H1 (cell line): ENCODE measurements around the gene PRKCD. TPM values are rescaled to one million over a fixed set of nuclear protein-coding genes. Genes with fewer than 3 reads are reported as not detected.
A peak's percentile ranks its signal among the peaks of the same experiment; 100 is the strongest.

Source experiments
- CTCF ChIA-PET: fragments of 300-600 bp; sonication (Branson Sonifier 250); formaldehyde crosslinking; loops from one replicate; lab custom pipeline; 2021; ENCODE audit not compliant: partially characterized antibody; lab: Charles Lee
- POLR2A ChIA-PET: fragments of 300-600 bp; sonication (Branson Sonifier 250); formaldehyde crosslinking; loops from one replicate; lab custom pipeline; 2021; ENCODE audit warnings: inconsistent platforms; ENCODE audit not compliant: partially characterized antibody; lab: Charles Lee
- DNase-seq, 2 experiments: peaks; one replicate each; pipeline versions ENCODE4 v3.0.0 to v3.0.0-alpha.2; 2010 to 2022; ENCODE audit warnings: low spot score in 2 of 2, low read depth in 1 of 2, mixed read lengths in 1 of 2
- FAIRE-seq: peaks from 2 replicates; lab custom pipeline; 2011; peaks lifted over from hg19 to GRCh38; lab: Jason Lieb, UNC
- H2AFZ ChIP-seq: 2 replicates; pipeline ENCODE4 v1.8.1; 2012; ENCODE audit warnings: low read length, inconsistent platforms
- H2AK5ac ChIP-seq: 2 replicates; pipeline ENCODE4 v1.6.1; 2013; ENCODE audit warnings: low read depth, low read length
- H2BK120ac ChIP-seq: replicated peaks from 2 replicates; pipeline ENCODE3; 2013; ENCODE audit warnings: low read depth, low read length, inconsistent platforms
- H2BK12ac ChIP-seq: 2 replicates; pipeline ENCODE4 v1.6.1; 2013; ENCODE audit warnings: low read depth, low read length
- H2BK15ac ChIP-seq: 2 replicates; pipeline ENCODE4 v1.6.1; 2013; ENCODE audit warnings: low read length
- H2BK20ac ChIP-seq: 2 replicates; pipeline ENCODE4 v1.6.1; 2013; ENCODE audit warnings: low read length
- H2BK5ac ChIP-seq: 2 replicates; pipeline ENCODE4 v1.6.1; 2013; ENCODE audit warnings: low read depth, low read length
- H3K14ac ChIP-seq: 2 replicates; pipeline ENCODE4 v1.6.1; 2013; ENCODE audit warnings: inconsistent platforms; ENCODE audit not compliant: insufficient read length
- H3K18ac ChIP-seq: 2 replicates; pipeline ENCODE4 v1.6.1; 2013; ENCODE audit warnings: low read length; ENCODE audit errors: extremely low read depth
- H3K23ac ChIP-seq: 2 replicates; pipeline ENCODE4 v1.6.1; 2013; ENCODE audit warnings: inconsistent platforms; ENCODE audit not compliant: insufficient read length
- H3K23me2 ChIP-seq: 2 replicates; pipeline ENCODE4 v1.6.1; 2013; ENCODE audit warnings: low read depth, low read length
- H3K27ac ChIP-seq: 2 replicates; pipeline ENCODE4 v1.6.1; 2011; ENCODE audit warnings: low read depth, low read length, inconsistent platforms
- H3K27me3 ChIP-seq, 4 experiments: replicated peaks in 1 of 4; 1 replicate in 1 of 4; 2 replicates in 3 of 4; pipeline versions ENCODE4 v1.6.1 to v1.8.1; 2011 to 2013; ENCODE audit warnings: low read length in 3 of 4, mild to moderate bottlenecking in 3 of 4, inconsistent platforms in 2 of 4, mixed read lengths in 2 of 4, moderate library complexity in 1 of 4; ENCODE audit not compliant: control insufficient read depth in 3 of 4, insufficient read depth in 3 of 4; ENCODE audit errors: extremely low read depth in 1 of 4
- H3K36me3 ChIP-seq, 4 experiments: 2 replicates each; pipeline versions ENCODE4 v1.6.1 to v1.8.1; 2011 to 2013; ENCODE audit warnings: mild to moderate bottlenecking in 4 of 4, low read length in 3 of 4, moderate library complexity in 2 of 4, control low read depth in 1 of 4, inconsistent platforms in 1 of 4; ENCODE audit not compliant: insufficient read depth in 4 of 4, control insufficient read depth in 2 of 4
- H3K4ac ChIP-seq: replicated peaks from 2 replicates; pipeline ENCODE3; 2013; ENCODE audit warnings: low read length, low read depth, mixed read lengths, inconsistent platforms; ENCODE audit not compliant: insufficient read length
- H3K4me1 ChIP-seq, 4 experiments: replicated peaks in 1 of 4; 1 replicate in 1 of 4; 2 replicates in 3 of 4; pipeline versions ENCODE4 v1.6.1 to v1.8.1; 2011 to 2013; ENCODE audit warnings: low read length in 3 of 4, inconsistent platforms in 2 of 4, mixed read lengths in 1 of 4; ENCODE audit not compliant: insufficient read depth in 4 of 4, control insufficient read depth in 3 of 4
- H3K4me2 ChIP-seq, 2 experiments: 2 replicates each; pipeline versions ENCODE4 v1.6.1 to v1.8.1; 2011 to 2013; ENCODE audit warnings: low read depth in 2 of 2, low read length in 2 of 2, control low read depth in 1 of 2, inconsistent platforms in 1 of 2, mild to moderate bottlenecking in 1 of 2; ENCODE audit not compliant: insufficient read depth in 1 of 2
- H3K4me3 ChIP-seq, 4 experiments: fragments of 200-600, 300-600 bp in 1 of 4; sonication (generic), shearing (Covaris generic), sonication (Bioruptor Twin) in 1 of 4; 2 replicates each; pipeline versions ENCODE4 v1.5.1 to v1.8.1; 2011 to 2016; ENCODE audit warnings: low read length in 4 of 4, low read depth in 3 of 4, control low read depth in 2 of 4, inconsistent platforms in 2 of 4, mild to moderate bottlenecking in 2 of 4, mixed read lengths in 1 of 4, moderate library complexity in 1 of 4; ENCODE audit not compliant: insufficient read depth in 2 of 4; ENCODE audit errors: extremely low read depth in 1 of 4
- H3K56ac ChIP-seq: replicated peaks from 2 replicates; pipeline ENCODE3; 2013; ENCODE audit warnings: low read depth, mild to moderate bottlenecking, mixed read lengths, low read length, inconsistent platforms; ENCODE audit not compliant: insufficient read length
- H3K79me1 ChIP-seq: 2 replicates; pipeline ENCODE4 v1.6.1; 2013; ENCODE audit warnings: low read depth, low read length, control low read depth
- H3K79me2 ChIP-seq, 2 experiments: 2 replicates each; pipeline versions ENCODE4 v1.6.1 to v1.8.1; 2012 to 2013; ENCODE audit warnings: low read length in 2 of 2, mild to moderate bottlenecking in 2 of 2, inconsistent platforms in 1 of 2; ENCODE audit not compliant: insufficient read depth in 2 of 2, control insufficient read depth in 1 of 2
- H3K9ac ChIP-seq, 4 experiments: replicated peaks in 1 of 4; 1 replicate in 1 of 4; 2 replicates in 3 of 4; pipeline versions ENCODE4 v1.6.1 to v1.8.1; 2011 to 2013; ENCODE audit warnings: low read depth in 3 of 4, low read length in 3 of 4, control low read depth in 2 of 4, mild to moderate bottlenecking in 2 of 4, moderate library complexity in 2 of 4, inconsistent platforms in 1 of 4; ENCODE audit errors: extremely low read depth in 1 of 4
- H3K9me3 ChIP-seq, 2 experiments: 2 replicates each; pipeline versions ENCODE4 v1.6.1 to v1.8.1; 2012 to 2013; ENCODE audit warnings: mild to moderate bottlenecking in 2 of 2, moderate library complexity in 2 of 2, control low read depth in 1 of 2, inconsistent platforms in 1 of 2, low read depth in 1 of 2, low read length in 1 of 2, mixed read lengths in 1 of 2; ENCODE audit not compliant: insufficient read depth in 2 of 2
- H4K20me1 ChIP-seq, 2 experiments: replicated peaks in 1 of 2; 2 replicates each; pipeline versions ENCODE3 to v1.8.1; 2011 to 2013; ENCODE audit warnings: inconsistent platforms in 2 of 2, low read length in 2 of 2, mild to moderate bottlenecking in 1 of 2; ENCODE audit not compliant: insufficient read depth in 2 of 2, control insufficient read depth in 1 of 2
- H4K5ac ChIP-seq: 2 replicates; pipeline ENCODE4 v1.6.1; 2013; ENCODE audit warnings: low read length, low read depth, mixed read lengths, inconsistent platforms; ENCODE audit not compliant: insufficient read length
- H4K8ac ChIP-seq: 2 replicates; pipeline ENCODE4 v1.8.0; 2013; ENCODE audit warnings: mild to moderate bottlenecking, moderate library complexity, low read length, inconsistent platforms; ENCODE audit not compliant: insufficient read depth; ENCODE audit errors: extremely low read depth
- H4K91ac ChIP-seq: replicated peaks from 2 replicates; pipeline ENCODE3; 2013; ENCODE audit warnings: low read length, mixed read lengths, inconsistent platforms; ENCODE audit not compliant: insufficient read length
- ATF2 ChIP-seq: IDR thresholded peaks from 2 replicates; pipeline ENCODE4 v1.6.1; 2012; ENCODE audit warnings: low read length, inconsistent platforms
- ATF3 ChIP-seq: IDR thresholded peaks from 2 replicates; pipeline ENCODE4 v1.6.1; 2011; ENCODE audit warnings: low read depth, mild to moderate bottlenecking, low read length; ENCODE audit not compliant: insufficient read depth
- CBX5 ChIP-seq: fragments of 300-800, 300-1000 bp; sonication (generic); IDR thresholded peaks from 2 replicates; pipeline ENCODE4 v1.7.1; 2016; ENCODE audit warnings: antibody characterized with exemption, low read length, low read depth
- RAD21 ChIP-seq, 2 experiments: IDR thresholded peaks in 1 of 2; conservative IDR thresholded peaks in 1 of 2; 2 replicates each; pipeline ENCODE4 v1.6.1; 2011; ENCODE audit warnings: low read depth in 2 of 2, low read length in 2 of 2, improper control_type of control experiment in 1 of 2, inconsistent platforms in 1 of 2, mild to moderate bottlenecking in 1 of 2, moderate library complexity in 1 of 2
- RXRA ChIP-seq: IDR thresholded peaks from 2 replicates; pipeline ENCODE4 v1.6.1; 2011; ENCODE audit warnings: low read depth, mild to moderate bottlenecking, low read length, moderate library complexity; ENCODE audit not compliant: insufficient read depth
- WGBS, 2 experiments: shearing (Covaris generic) in 1 of 2; methylation state at CpG; one replicate each; pipeline versions ENCODE4 v1.1.6 to v1.1.7; 2013 to 2015; ENCODE audit warnings: low lambda C conversion rate in 2 of 2, mixed read lengths in 2 of 2, inconsistent platforms in 1 of 2, low coverage in 1 of 2, missing lambda C conversion rate in 1 of 2; ENCODE audit not compliant: insufficient replicate concordance in 2 of 2, insufficient coverage in 1 of 2, insufficient read length in 1 of 2; ENCODE audit errors: extremely low coverage in 1 of 2, missing lambda C conversion rate in 1 of 2; 5-methylcytosine and 5-hydroxymethylcytosine counted together
- polyA plus RNA-seq, 7 experiments: library from polyadenylated mRNA; depleted of rRNA in 3 of 7; stranded (reverse) in 5 of 7; unstranded in 2 of 7; fragments of >200 nt in 5 of 7; fragments of 200-250 nt in 2 of 7; gene quantifications; 1 replicate in 5 of 7; 2 replicates in 1 of 7; 4 replicates in 1 of 7; pipeline versions ENCODE4 v1.2.1 to v1.2.3, GENCODE V29; 2011 to 2013; ENCODE audit warnings: missing spikeins in 2 of 7, mixed read lengths in 2 of 7
- total RNA-seq: library from RNA; stranded (reverse); fragmentation: NEBNext Ultra II Directional; extraction: Animal tissue kit (Norgen Biotek cat#: 25700); gene quantifications from 2 replicates; pipeline ENCODE4 v1.2.1, GENCODE V29; 2021

Gene PRKCD
- total and polyA plus RNA-seq, 2 of the 8 experiments (the other 6 are each of a cell fraction or from before 2014, with no cell fraction given), result 22.6 to 23.9 TPM

GRCh38 chr3:53198256-53198977 lies 37.4 kb downstream of the PRKCD start:
- Histone ChIP-seq H2BK120ac (no peak overlapping the region), H3K56ac (no peak overlapping the region), H4K8ac (no peak overlapping the region), H3K23ac (no peak overlapping the region), H3K9ac (no peak overlapping the region), H3K4me3 (no peak overlapping the region), H3K4ac (no peak overlapping the region), H3K23me2 (no peaks in the 10 kb centered on the region), H3K4me1 (peaks cover 0 to 18% (median 8%) of the 10 kb centered on the region in 4 experiments; a peak in 5 of 7 replicates), H3K4me2 (no peak overlapping the region), H4K91ac (no peak overlapping the region), H3K27ac (no peak overlapping the region), H3K79me2 (no peaks in the 10 kb centered on the region), H2BK15ac (0 out of 2 replicates have a peak overlapping the region, but pooled peaks have one; percentile 61), H2AK5ac (no peak overlapping the region), H2AFZ (no peak overlapping the region), H3K27me3 (no peaks in the 10 kb centered on the region; a peak in 1 of 7 replicates), H4K20me1 (no peaks in the 10 kb centered on the region), H3K36me3 (no peaks in the 10 kb centered on the region), H2BK5ac (no peak overlapping the region; the same call in 1 of the 2 replicates), H4K5ac (no peak overlapping the region), H3K14ac (no peak overlapping the region), H2BK12ac (no peak overlapping the region; the same call in 1 of the 2 replicates), H3K18ac (no peak overlapping the region), H3K79me1 (no peaks in the 10 kb centered on the region), H3K9me3 (no peaks in the 10 kb centered on the region), H2BK20ac (no peak overlapping the region)
- ChIA-PET CTCF (interaction anchor here (0.6 to 8.3 kb wide), 20 partner anchors 9 to 511 kb away, joined by 3 to 164 read pairs (median 4); partner anchors contain the start of genes PRKCD and RFT1), POLR2A (interaction anchor here (0.7 to 1.6 kb wide), 5 partner anchors 28 to 149 kb away, joined by 3 to 4 read pairs (median 3); partner anchors contain the start of gene DCP1A)
- 87% methylated on average over 10 of the region's 10 CpGs; no CpG with 5 or more reads in 1 of the 2 experiments for WGBS, 2 experiments
- DNase-seq (peak in 1 of 2 experiments; percentile 56), FAIRE-seq (no peak)
- TF ChIP-seq CBX5, result no peak
- TF ChIP-seq RAD21 (IDR thresholded peaks at IDR 0.05 in 1 of 2, conservative IDR thresholded peaks at IDR 0.05 in 1 of 2; ENCODE audit: low read depth in 2 of 2, low read length in 2 of 2), result peak; percentile 47 to 57; a peak in 3 of 4 replicates
- TF ChIP-seq ATF3, result no peak
- TF ChIP-seq RXRA, result no peak
- no peak for TF ChIP-seq ATF2
